Stomach (tissue), 9 donors: ENCODE data around the gene HECTD4. TPM values are rescaled to one million over a fixed set of nuclear protein-coding genes. Genes with fewer than 3 reads are reported as not detected.

ENCODE experiments used
- DNase-seq, 2 donors: peaks; one replicate each; pipeline versions ENCODE4 v3.0.0 to v3.0.0-alpha.2; 2013 to 2019
- H3K27ac ChIP-seq, 5 donors: fragments of 200-600 bp in 4 of 5; sonication (generic) in 4 of 5; one replicate each; pipeline ENCODE4 v1.5.1; 2013 to 2019; ENCODE audit warnings: mild to moderate bottlenecking in 1 of 5, moderate library complexity in 1 of 5
- H3K27me3 ChIP-seq, 3 donors: fragments of 200-600 bp; sonication (generic); one replicate each; pipeline ENCODE4 v1.5.1; 2017 to 2019; ENCODE audit warnings: mixed run types in 1 of 3
- H3K36me3 ChIP-seq, 4 donors: fragments of 200-600 bp; sonication (generic); 1 replicate in 3 of 4; 2 replicates in 1 of 4; pipeline ENCODE4 v1.5.1; 2016 to 2019
- H3K4me1 ChIP-seq, 4 donors: fragments of 200-600 bp; sonication (generic); one replicate each; pipeline ENCODE4 v1.5.1; 2016 to 2019
- H3K4me3 ChIP-seq, 4 donors: fragments of 200-600 bp; sonication (generic) in 3 of 4; one replicate each; pipeline ENCODE4 v1.5.1; 2016 to 2019; ENCODE audit warnings: mild to moderate bottlenecking in 1 of 4
- H3K9me3 ChIP-seq, 4 donors: fragments of 200-600 bp; sonication (generic); one replicate each; pipeline ENCODE4 v1.5.1; 2016 to 2019
- CTCF ChIP-seq, 7 experiments: fragments of 450-650 bp in 4 of 7; fragments of 200-600 bp in 3 of 7; sonication (generic) in 3 of 7; IDR thresholded peaks; one replicate each; pipeline ENCODE4 v1.5.1; 2016 to 2019; ENCODE audit warnings: antibody characterized with exemption in 7 of 7, control low read depth in 2 of 7, mild to moderate bottlenecking in 1 of 7
- EP300 ChIP-seq: sonication (generic); formaldehyde crosslinking; IDR thresholded peaks from one replicate; pipeline ENCODE4 v1.6.1; 2017; ENCODE audit warnings: antibody characterized with exemption
- POLR2A ChIP-seq, 4 donors: fragments of 450-650 bp; IDR thresholded peaks; one replicate each; pipeline ENCODE4 v1.6.1; 2016; ENCODE audit warnings: antibody characterized with exemption in 4 of 4, control low read depth in 2 of 4, mild to moderate bottlenecking in 1 of 4, moderate library complexity in 1 of 4
- POLR2AphosphoS5 ChIP-seq, 3 donors: sonication (generic); formaldehyde crosslinking; IDR thresholded peaks; one replicate each; pipeline ENCODE4 v1.6.1; 2016; ENCODE audit warnings: antibody characterized with exemption in 3 of 3
- WGBS, 5 donors: extraction: QIAGEN DNeasy Blood & Tissue Kit in 3 of 5; methylation state at CpG; one replicate each; pipeline versions ENCODE4 v1.1.5 to v1.1.7; 2013 to 2018; 5-methylcytosine and 5-hydroxymethylcytosine counted together
- intact Hi-C: fragments of 100-400 bp; cut with DNase I; formaldehyde crosslinking; loops from one replicate; pipeline ENCODE4 v1.15.1; 2023; ENCODE audit warnings: low total_unique reads
- polyA plus RNA-seq, 3 donors: library from polyadenylated mRNA; stranded (reverse); fragments of 200-250 nt; gene quantifications; one replicate each; pipeline ENCODE4 v1.2.3, GENCODE V29; 2013
- total RNA-seq, 5 donors: library from RNA; depleted of rRNA; stranded (reverse); fragments of >200 nt; gene quantifications; one replicate each; pipeline versions ENCODE4 v1.1.0 to v1.2.3, GENCODE V29; 2014 to 2016
- donor health status: healthy with polysubstance abuse.
- donor health status: Bipolar disorder and iron deficiency.
- donor health status: healthy.

Gene HECTD4
- total and polyA plus RNA-seq, 8 donors = 3.2 to 375 (median 58.7) TPM

DNA sequence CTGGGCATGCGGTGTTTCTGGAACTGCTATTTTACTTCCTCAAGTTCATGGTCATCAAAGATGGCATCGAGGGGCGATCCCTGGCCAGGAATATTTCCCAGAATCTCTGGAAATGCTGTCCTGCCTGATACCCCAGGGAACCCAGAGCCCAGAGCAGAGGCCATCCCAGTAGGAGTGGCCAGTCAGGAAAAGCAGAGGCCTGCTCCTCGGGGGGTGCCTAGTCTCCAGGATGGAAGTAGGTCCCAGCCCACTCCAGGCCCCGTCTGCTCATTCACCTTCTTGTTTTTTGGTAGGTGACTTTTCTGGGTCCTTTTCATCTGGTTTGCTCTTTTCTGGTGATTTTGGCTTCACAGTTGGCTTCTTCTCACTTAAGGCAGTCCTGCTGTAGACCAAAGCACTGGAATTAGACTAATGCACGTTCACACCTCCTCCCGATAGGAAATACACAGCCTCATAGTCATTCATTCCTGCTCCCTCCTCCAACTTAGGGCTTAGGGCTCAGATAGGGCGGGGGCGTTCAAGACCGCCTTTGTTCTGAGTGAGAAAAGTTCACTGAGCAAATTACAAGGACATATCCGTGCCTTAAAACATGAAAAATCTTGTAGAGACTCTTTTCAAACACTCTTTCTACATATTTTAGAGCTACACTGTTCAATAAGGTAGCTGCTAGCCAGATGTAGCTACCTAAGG, 205.8 kb downstream of the HECTD4 start:
- H3K27me3 ChIP-seq = no peaks in the 10 kb centered on the region
- H3K4me1 ChIP-seq = no peaks in the 10 kb centered on the region
- intact Hi-C loops = no loop called here
- H3K27ac ChIP-seq = no peak overlapping the region
- no peak overlapping the region for H3K4me3 ChIP-seq
- WGBS, 5 donors = 87 to 91% (median 89%) methylated on average over 11 of the region's 11 CpGs
- no peak for DNase-seq
- peaks cover 48 to 98% (median 93%) of the 10 kb centered on the region in 4 donors for H3K36me3 ChIP-seq
- no peaks in the 10 kb centered on the region for H3K9me3 ChIP-seq
- TF ChIP-seq POLR2A (IDR thresholded peaks at IDR 0.05) = no peak
- TF ChIP-seq EP300 = no peak
- TF ChIP-seq CTCF (IDR thresholded peaks at IDR 0.05) = no peak
- no peak for TF ChIP-seq POLR2AphosphoS5 (IDR thresholded peaks at IDR 0.05)

GRCh38 chr12:112175361-112176155, 206.7 kb downstream of the HECTD4 start:
- no peak for DNase-seq
- H3K4me3 ChIP-seq = no peak overlapping the region
- H3K27ac ChIP-seq = no peak overlapping the region
- 94 to 96% (median 95%) methylated on average over 20 of the region's 20 CpGs for whole genome bisulfite sequencing, 5 donors
- intact Hi-C loops = no loop called here
- TF ChIP-seq CTCF (IDR thresholded peaks at IDR 0.05) (no peak), EP300 (no peak), POLR2AphosphoS5 (IDR thresholded peaks at IDR 0.05) (no peak), POLR2A (IDR thresholded peaks at IDR 0.05) (no peak)
- no peaks in the 10 kb centered on the region for H3K9me3 ChIP-seq
- no peaks in the 10 kb centered on the region for H3K27me3 ChIP-seq
- H3K4me1 ChIP-seq = no peaks in the 10 kb centered on the region
- H3K36me3 ChIP-seq = peaks cover 53 to 98% (median 94%) of the 10 kb centered on the region in 4 donors

- TF ChIP-seq CTCF (IDR thresholded peaks at IDR 0.05) (no peak), EP300 (no peak), POLR2A (IDR thresholded peaks at IDR 0.05) (no peak), POLR2AphosphoS5 (IDR thresholded peaks at IDR 0.05) (no peak)
- Histone ChIP-seq H3K27me3 (no peaks in the 10 kb centered on the region), H3K36me3 (peaks cover 33 to 98% (median 94%) of the 10 kb centered on the region in 4 donors), H3K4me1 (no peaks in the 10 kb centered on the region), H3K4me3 (no peak overlapping the region), H3K27ac (no peak overlapping the region), H3K9me3 (no peaks in the 10 kb centered on the region)
- DNase-seq = no peak
- intact Hi-C loops = no loop called here
- 94 to 100% (median 97%) methylated on average over 16 to 21 of the region's 21 CpGs for WGBS, 5 donors
These were observed 209.5 kb downstream of the HECTD4 start for GRCh38 chr12:112172556-112173324.

GRCh38 chr12:112170971-112171596, 211.1 kb downstream of the HECTD4 start:
- WGBS, 5 donors = 91 to 94% (median 92%) methylated on average over 17 of the region's 17 CpGs
- Histone ChIP-seq H3K4me1 (no peaks in the 10 kb centered on the region), H3K36me3 (peaks cover 28 to 100% (median 97%) of the 10 kb centered on the region in 4 donors), H3K27ac (no peak overlapping the region), H3K9me3 (no peaks in the 10 kb centered on the region), H3K27me3 (no peaks in the 10 kb centered on the region), H3K4me3 (no peak overlapping the region)
- no peak for DNase-seq
- TF ChIP-seq CTCF (IDR thresholded peaks at IDR 0.05) (no peak), POLR2AphosphoS5 (IDR thresholded peaks at IDR 0.05) (no peak), EP300 (no peak), POLR2A (IDR thresholded peaks at IDR 0.05) (no peak)
- intact Hi-C loops = no loop called here
